ENCODE measurements around the gene PCBP1. TPM values are rescaled to one million over a fixed set of nuclear protein-coding genes. Genes with fewer than 3 reads are reported as not detected.

PCBP1 gene
- total and polyA plus RNA-seq, 9 of the 15 experiments (the other 6 are each of a cell fraction or from before 2014, with no cell fraction given): 19.2 to 407 (median 78.1) TPM

GRCh38 chr2:70085711-70086277 is 1.5 kb upstream of the PCBP1 start (continued):
- TF ChIP-seq STAT6 (CRISPR knock-in tag; IDR thresholded peaks at IDR 0.05) (no peak), ZMIZ1 (IDR thresholded peaks at IDR 0.05; ENCODE audit: low read depth in 2 of 2, low read length in 2 of 2) (no peak), NFIX (CRISPR knock-in tag; IDR thresholded peaks at IDR 0.05; ENCODE audit: low read depth) (no peak), TAL1 (IDR thresholded peaks at IDR 0.05) (no peak), HNRNPL (IDR thresholded peaks at IDR 0.05; ENCODE audit: low read depth, low read length) (no peak), PTTG1 (tag; IDR thresholded peaks at IDR 0.05; ENCODE audit: low read depth) (peak; percentile 72; the same call in 1 of the 2 replicates), ZNF384 (IDR thresholded peaks at IDR 0.05; ENCODE audit: low read depth, low read length) (no peak), GTF2F1 (IDR thresholded peaks at IDR 0.05; ENCODE audit: low read depth, low read length) (no peak), TBL1XR1 (IDR thresholded peaks at IDR 0.05; ENCODE audit: low read length in 2 of 2) (no peak), ZNF408 (CRISPR knock-in tag; IDR thresholded peaks at IDR 0.05; ENCODE audit: low read depth) (no peak), RBBP5 (IDR thresholded peaks at IDR 0.05; ENCODE audit: borderline replicate concordance, insufficient read depth, low read length, poor library complexity, severe bottlenecking) (no peak), SIN3B (IDR thresholded peaks at IDR 0.05; ENCODE audit: low read depth) (no peak), FOXJ3 (CRISPR knock-in tag; IDR thresholded peaks at IDR 0.05) (no peak), TBP (optimal IDR thresholded peaks at IDR 0.05; ENCODE audit: low read depth, low read length) (no peak), SPI1 (IDR thresholded peaks at IDR 0.05; ENCODE audit: borderline replicate concordance, low read depth, low read length) (no peak), SFPQ (IDR thresholded peaks at IDR 0.05; ENCODE audit: low read depth, low read length) (no peak), IRF9 (tag; IDR thresholded peaks at IDR 0.05) (peak; percentile 79), EHMT2 (IDR thresholded peaks at IDR 0.05) (no peak), RFX1 (IDR thresholded peaks at IDR 0.05) (no peak), NUFIP1 (IDR thresholded peaks at IDR 0.05; ENCODE audit: partially characterized antibody) (no peak)

Data from K562 (cell line).